Dedifferentiated amniotic fluid mesenchymal stem cell (primary cell): ENCODE data around the gene CDK8.
"Not testable (repeated sequence)": the region's sequence is repeated elsewhere in the genome, so short reads cannot be mapped to it uniquely, and the experiment has no call there.

ENCODE experiments used
- DNase-seq: peaks from one replicate; pipeline ENCODE4 v3.0.0-alpha.2; 2016; ENCODE audit errors: extremely low spot score

CDK8 gene

DNA sequence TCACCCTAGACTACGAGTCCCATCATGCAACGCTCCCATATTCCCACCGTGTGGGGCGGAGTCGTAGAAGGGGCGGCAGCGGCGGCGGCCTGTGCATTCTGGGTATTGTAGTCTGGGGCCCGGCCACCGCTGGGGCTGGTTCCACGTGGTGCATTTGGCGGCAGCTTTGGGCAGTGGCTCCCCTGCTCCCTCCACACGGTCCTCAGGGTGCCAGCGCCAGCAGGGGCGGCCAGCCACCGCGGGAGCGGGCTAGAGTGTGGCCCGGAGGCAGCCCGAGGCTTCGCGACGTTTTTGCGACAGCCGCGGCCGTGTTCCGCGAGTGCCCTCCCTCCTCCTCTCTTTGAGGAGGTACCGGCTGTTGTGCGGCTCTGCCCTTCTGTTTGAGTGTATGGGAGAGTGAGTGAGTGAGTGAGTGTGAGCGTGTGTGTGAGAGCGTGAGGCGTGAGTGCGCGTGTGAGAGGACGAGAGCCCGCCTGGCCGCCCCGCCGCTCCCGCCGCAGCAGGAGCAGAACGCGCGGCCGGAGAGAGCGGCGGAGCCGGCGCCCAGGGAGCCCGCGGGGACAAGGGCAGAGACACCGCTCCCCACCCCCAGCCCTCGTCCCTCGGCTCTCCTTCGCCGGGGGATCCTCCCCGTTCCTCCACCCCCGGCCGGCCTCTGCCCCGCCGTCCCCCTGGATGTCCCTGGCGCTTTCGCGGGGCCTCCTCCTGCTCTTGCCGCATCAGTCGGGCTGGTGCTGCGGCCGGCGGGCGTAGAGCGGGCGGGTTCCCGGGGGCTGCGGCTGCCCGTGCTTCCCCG lies at the start of gene CDK8:
CDK8 (plus strand) TSS at position 343 of the 796 bp plus-strand sequence. CDS start 513 bp downstream, outside the sequence.
- peak; percentile 86 for DNase-seq

GRCh38 chr13:26208287-26208686 lies 45.6 kb upstream of the CDK8 start:
- DNase-seq, result no peak

DNA sequence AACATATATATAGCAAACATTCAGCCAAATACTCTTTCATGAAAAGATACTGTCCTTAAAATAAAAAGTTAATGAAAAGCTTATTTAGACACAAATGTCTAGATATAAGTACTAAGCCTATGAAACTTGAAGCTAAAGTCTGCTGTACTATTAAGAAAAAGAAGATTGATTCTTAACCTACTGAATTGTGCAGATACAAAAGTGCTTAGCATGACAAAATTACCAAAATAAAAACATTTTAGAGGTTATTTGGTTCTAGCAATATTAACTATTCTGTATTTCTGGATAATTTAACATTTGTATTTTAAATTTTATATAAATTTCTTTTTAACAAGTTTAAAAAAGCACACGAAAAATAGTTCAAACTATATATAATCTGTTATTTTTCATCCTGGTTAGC lies 40.6 kb upstream of the CDK8 start:
- DNase-seq, result no peak

DNA sequence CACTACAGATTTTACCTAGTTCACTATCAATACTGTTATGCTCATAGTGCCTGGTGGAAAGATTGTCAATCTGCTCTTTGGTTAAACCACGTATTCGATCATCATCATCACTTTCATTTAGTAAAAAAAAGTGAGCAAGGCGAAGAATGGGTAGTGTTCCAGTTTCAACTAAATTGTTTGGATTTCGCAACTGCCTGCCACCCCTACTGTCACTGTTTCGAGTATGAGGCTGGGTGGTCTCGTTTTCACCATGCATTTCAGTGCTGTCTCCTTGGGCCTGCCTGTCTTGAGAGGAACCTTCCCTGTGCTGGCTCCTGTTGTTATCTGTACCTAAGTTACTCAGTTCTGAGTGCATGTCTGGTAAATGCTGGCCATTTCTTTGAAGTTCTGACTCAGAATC lies 39.9 kb upstream of the CDK8 start:
- no peak for DNase-seq

DNA sequence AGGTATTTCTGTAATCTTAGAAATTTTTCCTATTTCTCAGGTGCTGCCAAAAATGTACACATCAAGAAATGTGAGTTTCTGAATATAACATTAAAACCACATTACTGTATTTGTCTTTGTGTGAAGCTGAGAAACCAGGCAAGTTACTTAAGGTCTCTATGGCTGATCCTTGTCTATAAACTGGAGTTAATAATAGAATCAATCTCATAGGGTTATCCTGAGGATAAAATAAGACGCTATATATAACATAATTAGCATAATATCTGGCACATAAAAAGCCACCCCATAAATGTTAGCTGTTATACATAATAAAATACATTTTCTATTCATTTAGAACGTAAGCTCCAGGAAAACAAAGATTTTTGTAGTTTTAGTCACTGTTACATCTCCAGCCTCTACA lies 37.9 kb upstream of the CDK8 start:
- no peak for DNase-seq

DNA sequence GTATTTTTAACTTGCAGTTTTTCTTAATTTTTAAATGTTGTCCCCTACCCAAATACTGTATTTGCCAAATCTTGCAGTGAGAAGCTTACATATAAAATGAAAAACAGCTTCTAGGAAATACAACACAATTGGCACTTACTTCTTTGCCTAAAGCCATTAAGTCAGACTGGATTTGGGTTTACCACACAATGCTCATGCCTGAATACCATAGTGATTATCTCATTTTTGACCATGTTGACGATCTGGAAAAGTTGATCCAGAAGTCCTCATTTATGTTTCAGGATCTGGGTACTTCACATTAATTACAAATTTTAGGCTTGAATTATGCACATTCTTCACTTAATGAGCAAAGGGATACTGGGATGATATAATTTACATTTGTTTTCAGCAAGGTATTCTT lies 34.2 kb upstream of the CDK8 start:
- no peak for DNase-seq

GRCh38 chr13:26220575-26220974 lies 33.4 kb upstream of the CDK8 start:
- DNase-seq, result no peak

DNA sequence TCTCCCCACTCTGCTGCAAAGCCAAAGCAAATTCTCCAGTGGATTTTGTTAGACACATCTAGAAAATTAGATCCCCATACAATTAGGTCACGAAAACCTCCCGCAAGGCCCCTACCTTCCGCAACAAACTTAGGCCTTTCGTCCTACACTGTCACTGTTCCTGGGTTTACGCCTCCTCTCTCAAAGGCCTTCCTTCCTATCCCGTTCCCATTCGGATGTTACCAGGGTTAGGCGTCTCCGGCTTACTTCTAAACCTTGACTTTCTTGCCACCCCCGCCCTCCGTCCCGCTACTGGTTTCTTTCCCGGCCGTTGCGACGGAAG lies 32.6 kb upstream of the CDK8 start:
- DNase-seq, result no peak

DNA sequence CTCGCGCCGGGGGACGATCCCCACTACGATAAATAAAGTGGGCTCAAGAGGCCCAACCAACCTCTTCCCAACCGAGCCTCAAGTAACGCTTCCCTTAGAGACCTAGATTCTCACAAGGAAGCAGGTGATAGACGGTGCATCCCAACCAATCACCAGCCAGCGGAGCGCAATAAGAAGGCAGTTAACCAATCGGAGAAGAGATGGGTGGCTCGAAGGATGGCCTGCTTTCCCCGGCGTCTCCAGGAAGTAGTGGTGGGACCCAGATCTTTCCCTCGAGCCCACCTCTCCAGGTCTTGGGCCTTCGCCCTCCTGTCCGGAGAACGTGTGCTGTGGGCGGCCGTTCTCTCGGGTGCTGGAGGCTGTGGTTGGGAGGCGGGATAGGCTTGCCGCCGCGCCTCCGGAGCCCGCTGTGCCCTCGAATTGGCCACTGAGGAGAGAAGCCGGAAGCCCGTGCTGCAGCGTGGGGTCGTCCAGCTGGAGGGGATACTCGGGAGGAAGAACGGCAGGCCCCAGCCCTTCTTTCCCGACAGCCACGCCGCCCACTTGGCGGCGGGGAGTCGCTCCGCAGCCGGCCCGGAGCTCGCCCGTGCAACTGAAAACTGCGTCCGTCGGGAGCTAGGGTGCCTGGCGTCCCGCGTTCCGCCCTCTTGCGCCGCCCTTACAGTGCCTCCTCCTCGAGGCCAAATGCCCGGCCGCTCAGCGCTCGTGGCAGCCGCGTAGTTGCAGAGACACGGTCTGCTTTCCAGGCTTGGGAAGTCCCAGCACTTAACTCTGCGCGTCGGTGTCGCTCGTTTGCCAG lies 32.0 kb upstream of the CDK8 start, which contains the start of gene RNF6:
RNF6 (minus strand) TSS at position 594 of the 799 bp plus-strand sequence. CDS start 2,665 bp downstream, outside the sequence.
- peak; percentile 99 for DNase-seq

DNA sequence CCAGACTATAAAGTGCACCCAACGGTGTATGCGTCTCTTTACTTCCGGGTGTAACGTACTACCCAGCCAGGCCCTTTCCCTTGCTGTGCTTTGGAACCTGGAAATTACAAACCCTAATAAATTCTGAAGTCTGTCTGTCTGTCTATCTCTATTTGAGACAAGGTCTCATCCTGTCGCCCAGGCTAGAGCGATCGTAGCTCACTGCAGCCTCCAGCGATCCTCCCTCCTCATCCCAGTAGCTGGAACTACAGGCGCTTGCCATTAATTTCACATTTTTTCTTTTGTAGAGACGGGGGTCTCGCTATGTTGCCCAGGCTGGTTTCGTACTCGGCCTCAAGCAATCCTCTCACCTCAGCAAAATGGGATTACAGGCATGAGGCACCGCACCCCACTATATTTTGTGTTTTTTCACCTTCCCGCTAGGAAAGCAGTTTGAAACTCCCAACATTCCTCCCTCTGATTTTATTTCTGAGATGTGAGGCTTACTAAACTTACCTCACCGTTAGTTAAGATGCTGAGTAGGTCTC lies 31.3 kb upstream of the CDK8 start:
- DNase-seq, result no peak

DNA sequence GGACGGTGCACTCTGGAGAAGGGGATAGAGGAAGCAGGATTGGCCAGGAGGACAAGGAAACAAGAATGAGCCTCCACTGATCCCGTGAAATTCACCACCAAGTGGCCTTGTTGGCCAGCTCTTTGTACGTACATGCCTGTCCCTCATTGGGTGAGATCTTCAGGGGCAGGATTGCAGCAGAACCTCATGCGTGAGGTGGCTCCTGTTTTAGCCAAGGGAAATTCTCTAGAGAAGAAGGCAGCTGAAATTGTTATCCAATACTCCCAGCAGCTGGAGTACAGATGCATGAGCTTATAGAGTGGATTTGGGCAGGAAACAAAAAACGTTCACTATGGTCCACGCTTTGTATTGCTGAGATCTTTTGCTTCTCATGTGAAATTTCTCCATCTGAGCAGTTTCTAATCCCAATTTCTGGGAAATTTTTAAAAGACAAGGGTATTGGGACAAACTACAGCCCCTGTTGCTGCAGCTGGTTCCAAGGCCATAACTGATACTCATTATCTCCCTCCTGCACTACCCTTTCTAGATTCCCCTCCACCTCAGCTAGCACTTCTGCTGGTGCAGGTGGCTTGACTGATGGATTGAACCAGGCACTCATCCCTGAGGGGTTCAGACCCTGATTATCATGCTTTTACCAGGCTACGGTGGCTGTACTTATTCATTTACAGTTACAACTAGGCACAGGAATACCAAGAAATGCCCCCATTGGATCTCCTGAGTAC lies 27.9 kb upstream of the CDK8 start:
- no peak for DNase-seq

GRCh38 chr13:26227166-26227971 lies 26.6 kb upstream of the CDK8 start:
- DNase-seq, result no peak

DNA sequence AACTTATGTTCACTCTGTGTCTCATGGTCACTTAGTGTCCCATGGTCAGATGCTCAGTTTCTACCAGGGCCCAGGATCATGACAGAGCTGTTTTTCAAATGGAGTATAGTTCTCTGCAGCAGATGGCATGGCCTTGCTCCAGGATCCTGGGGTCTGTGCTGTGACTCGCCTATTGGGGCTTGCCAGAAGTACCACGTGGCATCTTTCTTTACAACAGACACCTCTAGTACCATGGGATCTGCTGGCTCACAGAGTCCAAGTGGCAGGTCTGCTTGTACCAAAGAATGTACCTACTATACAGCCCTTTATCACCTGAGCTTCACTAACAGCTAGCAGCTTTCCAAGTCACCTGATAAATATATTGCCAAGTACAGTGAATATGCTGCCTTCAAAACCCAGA lies 25.8 kb upstream of the CDK8 start:
- no peak for DNase-seq

DNA sequence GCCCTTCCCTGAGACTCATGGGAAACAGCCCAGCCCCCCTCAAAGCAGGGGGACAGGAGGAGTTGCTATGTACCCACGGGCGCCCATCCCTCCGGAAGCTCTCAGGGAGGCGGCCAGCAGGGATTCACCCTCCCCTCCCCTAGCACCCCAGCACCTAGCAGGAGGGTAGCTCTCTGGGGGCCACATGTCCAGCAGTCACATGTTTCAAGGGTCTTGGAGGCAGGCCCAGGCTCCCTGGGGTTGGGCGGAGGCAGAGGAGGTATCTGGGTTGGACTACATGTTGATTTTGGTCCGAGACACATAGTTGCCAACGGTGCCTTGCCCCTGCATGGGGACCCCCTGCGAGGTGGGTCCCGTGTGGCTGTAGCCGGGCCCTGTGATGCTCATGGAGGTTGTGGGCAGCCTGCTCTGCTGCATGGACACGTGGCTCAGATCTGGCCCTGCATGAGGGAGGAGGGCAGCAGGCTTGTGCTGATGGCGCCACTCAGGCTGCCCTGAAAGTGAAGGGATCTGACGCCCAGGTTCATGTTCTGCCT lies 24.8 kb upstream of the CDK8 start:
- no peak for DNase-seq

DNA sequence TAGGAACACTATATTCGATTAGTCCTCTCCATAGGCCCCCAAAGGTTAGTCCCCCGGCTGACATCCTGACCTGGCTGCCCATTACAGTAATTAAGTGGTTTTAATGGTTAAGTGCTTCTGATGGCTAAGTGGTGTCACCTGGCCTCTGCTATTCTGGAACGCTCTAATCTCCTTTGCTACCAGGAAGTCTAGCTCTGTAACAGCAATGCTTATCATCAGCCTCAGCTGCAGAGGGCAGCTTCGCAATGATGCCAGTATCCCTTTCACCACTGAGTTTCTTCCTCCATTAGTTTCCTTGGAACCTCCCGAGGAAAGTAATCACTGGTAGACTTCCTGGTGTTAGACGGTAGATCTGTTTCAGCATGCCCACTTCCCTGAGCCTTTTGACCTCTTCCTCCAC lies 23.2 kb upstream of the CDK8 start:
- DNase-seq, result no peak

GRCh38 chr13:26236296-26236695 lies 17.6 kb upstream of the CDK8 start:
- no peak for DNase-seq

GRCh38 chr13:26246154-26246553 lies 7.8 kb upstream of the CDK8 start:
- DNase-seq, result no peak

GRCh38 chr13:26247011-26247410 lies 6.9 kb upstream of the CDK8 start:
- DNase-seq, result no peak

GRCh38 chr13:26247608-26248007 lies 6.3 kb upstream of the CDK8 start:
- no peak for DNase-seq

- DNase-seq, result no peak
Measured at GRCh38 chr13:26249551-26249950, 4.4 kb upstream of the CDK8 start.

- not testable (repeated sequence) for DNase-seq
Measured at GRCh38 chr13:26252006-26252405, 1.9 kb upstream of the CDK8 start.
